PC-3 (cell line): ENCODE data around the gene CCDC116.

Experiments used
- CTCF ChIP-seq: fragments of 300-600 bp; sonication (generic); conservative IDR thresholded peaks from 2 replicates; pipeline ENCODE4 v1.5.1; 2017; ENCODE audit warnings: antibody characterized with exemption, low read depth, mild to moderate bottlenecking, low read length
- EZH2 ChIP-seq: fragments of 300-600 bp; sonication (generic); IDR thresholded peaks from one replicate; pipeline ENCODE4 v1.6.1; 2017; ENCODE audit warnings: antibody characterized with exemption, mild to moderate bottlenecking, low read length; ENCODE audit not compliant: unreplicated experiment
- EZH2phosphoT487 ChIP-seq: fragments of 300-600 bp; sonication (generic); IDR thresholded peaks from 2 replicates; pipeline ENCODE4 v1.6.1; 2018; ENCODE audit warnings: mild to moderate bottlenecking, antibody characterized with exemption, low read length, borderline replicate concordance

GRCh38 chr22:21632931-21633330, 371 bp downstream of the CCDC116 start:
- TF ChIP-seq CTCF (no peak), EZH2 (no peak), EZH2phosphoT487 (no peak)
